ENCODE results near the gene DOCK9.

Gene DOCK9

GRCh38 chr13:98976338-98976737 is 1.5 kb downstream of the DOCK9 start:
- no peak for DNase-seq

DNA sequence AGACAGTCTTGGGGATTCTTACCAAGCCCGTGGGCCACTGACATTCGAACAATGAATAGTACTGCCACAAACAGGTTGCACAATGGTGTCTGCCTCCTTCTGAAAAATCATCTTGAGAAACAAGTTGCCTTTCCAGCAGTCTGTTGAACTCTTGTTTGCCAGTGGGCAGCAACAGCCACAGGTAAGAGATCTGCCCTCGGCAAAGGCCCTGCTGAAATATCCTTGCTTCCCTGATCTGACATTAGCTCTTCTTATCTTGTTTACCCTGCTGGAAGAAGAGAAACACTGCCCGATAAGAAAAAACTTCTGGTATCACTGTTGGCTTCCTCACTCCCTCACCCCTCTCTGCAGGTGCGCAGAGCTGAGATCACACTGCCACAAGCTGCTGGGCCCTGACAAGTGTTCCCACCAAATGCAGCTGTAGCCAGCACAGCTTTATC is 2.0 kb downstream of the DOCK9 start:
- no peak for DNase-seq

DNA sequence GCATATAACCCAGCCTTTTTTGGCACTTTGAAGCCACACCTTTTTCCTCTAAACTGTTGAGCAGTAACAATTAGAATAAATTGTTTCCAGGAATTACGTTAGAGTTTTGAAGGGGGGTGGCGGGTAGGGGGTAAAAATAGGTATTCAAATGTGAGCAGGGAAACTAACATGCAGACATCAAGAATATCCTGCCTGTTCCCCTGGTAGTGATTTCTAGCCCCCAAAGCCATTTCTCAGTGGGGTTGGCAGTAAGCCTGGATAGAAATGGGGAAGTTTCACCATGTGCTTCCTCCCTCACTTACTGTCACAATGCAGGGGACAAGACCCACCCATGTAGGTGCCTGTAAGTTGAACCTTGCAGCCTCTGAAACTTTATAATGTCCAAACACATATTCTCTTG is 3.8 kb downstream of the DOCK9 start:
- DNase-seq, result no peak

GRCh38 chr13:98972627-98973026 is 5.2 kb downstream of the DOCK9 start:
- DNase-seq, result no peak

DNA sequence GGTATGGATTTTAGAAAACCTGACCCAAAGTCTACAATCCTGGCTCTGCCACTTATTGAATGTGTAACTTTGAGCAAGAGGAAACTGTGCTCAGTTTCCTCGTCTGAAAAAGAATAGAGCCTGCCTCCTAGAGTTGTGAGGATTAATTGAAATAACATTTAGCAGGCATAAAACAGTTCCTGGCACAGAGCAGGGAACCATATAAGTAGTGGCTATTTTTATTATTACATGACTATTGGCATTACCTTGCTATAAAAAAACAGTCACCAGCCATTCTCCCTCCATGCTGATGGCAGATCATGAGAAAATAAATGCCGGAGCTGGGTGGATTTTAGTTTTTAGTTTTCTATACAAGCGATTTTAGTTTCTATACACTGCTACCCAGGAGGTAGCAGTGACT is 5.8 kb downstream of the DOCK9 start:
- DNase-seq, result no peak

- no peak for DNase-seq
These were observed 7.5 kb downstream of the DOCK9 start for GRCh38 chr13:98970330-98970729.

DNA sequence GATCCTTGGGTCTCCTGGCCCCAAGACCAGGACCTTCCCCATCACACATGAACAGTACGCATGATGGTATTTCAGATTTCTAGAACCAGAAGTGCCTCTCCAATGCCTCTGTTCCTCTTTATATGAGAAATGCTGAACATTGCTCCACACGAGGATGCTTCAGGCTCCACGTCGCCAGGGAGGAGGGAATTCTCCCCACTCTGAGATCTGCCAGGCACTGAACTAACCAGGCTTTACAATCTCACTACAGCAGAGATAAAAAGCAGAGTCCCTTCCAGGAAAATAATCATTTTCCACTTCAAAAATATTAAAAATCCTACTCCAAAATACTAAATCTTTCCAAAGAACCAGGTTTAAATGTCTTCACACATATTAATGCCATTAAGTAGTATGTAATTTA is 10.4 kb downstream of the DOCK9 start:
- DNase-seq, result no peak

GRCh38 chr13:98966019-98966418 is 11.8 kb downstream of the DOCK9 start:
- DNase-seq, result no peak

GRCh38 chr13:98965325-98965724 is 12.5 kb downstream of the DOCK9 start:
- no peak for DNase-seq

GRCh38 chr13:98963917-98964316 is 13.9 kb downstream of the DOCK9 start:
- DNase-seq, result no peak

DNA sequence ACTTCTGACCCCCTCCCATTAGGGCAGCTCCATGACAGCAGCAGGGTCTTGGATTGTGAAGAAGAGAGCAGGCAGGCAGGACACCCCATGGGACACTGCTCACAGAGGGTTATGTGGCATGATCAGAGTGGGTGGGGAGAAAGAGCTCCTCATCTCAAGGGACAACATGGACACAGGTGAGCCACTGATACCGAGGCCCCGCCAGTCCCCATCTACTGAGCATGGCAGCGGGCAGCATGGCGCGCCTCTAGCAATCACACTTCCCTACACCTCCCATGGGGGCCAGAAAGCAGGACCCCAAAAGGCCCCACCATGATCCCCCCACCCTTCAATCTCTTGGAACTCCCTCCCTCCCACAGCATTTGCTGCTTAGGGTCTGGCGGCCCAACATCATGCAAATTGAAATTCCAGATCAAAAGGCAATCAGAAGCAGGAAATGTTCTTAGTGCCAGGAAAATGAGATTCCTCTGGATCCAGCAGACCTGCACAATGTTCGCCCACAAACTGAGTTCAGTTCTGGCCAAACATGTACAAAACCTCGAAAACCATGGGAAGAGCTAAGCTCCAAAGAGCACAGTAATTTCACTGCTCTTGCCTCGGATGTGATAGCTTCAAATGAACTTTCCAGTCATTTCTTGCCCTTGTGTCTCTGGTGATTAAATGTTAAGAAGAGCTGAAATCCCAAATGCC is 14.8 kb downstream of the DOCK9 start:
- no peak for DNase-seq

GRCh38 chr13:98961503-98962105 is 16.3 kb downstream of the DOCK9 start:
- no peak for DNase-seq

- no peak for DNase-seq
These were observed 17.0 kb downstream of the DOCK9 start for GRCh38 chr13:98960606-98961502.

GRCh38 chr13:98959786-98960605 is 17.9 kb downstream of the DOCK9 start:
- no peak for DNase-seq

GRCh38 chr13:98959291-98959690 is 18.6 kb downstream of the DOCK9 start:
- DNase-seq, result no peak

DNA sequence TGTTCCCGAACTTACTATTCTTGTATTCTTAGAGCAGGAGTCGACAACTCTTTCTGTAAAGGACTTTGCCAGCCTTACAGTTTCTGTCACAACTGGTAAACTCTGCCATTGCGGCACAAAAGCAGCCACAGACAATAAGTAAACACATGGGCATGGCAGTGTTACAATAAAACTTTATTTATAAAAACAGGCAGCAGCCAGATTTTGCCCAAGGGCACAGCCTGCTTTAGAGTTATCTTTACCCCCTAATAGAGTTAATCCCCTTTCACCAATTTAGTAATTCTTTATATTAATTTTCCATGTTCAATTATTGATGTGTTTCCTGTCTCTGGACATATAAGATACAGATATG is 19.4 kb downstream of the DOCK9 start:
- DNase-seq, result no peak

- no peak for DNase-seq
These were observed 20.0 kb downstream of the DOCK9 start for GRCh38 chr13:98957731-98958442.

- no peak for DNase-seq
These were observed 22.5 kb downstream of the DOCK9 start for GRCh38 chr13:98955336-98955735.

GRCh38 chr13:98954313-98954712 is 23.6 kb downstream of the DOCK9 start:
- DNase-seq, result no peak

GRCh38 chr13:98951266-98951665 is 26.6 kb downstream of the DOCK9 start:
- DNase-seq, result no peak

DNA sequence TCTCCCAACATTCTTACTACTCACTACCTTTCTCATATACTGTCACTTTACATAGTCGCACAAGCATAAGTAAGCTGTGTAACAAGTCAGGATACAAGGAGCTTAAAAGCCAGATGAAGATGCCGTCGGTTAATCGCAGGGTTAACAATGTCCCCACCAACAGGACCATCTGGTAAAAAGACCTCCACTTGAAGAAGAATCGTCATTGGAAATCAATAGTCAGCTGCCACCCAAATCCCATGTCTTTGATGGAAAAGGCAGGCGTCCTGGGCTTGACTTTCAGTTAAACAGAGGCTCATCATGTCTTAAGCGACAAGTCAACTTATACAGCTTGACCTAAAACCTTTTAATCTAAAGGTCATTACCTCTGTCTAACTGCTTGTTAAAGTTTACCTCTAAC is 27.2 kb downstream of the DOCK9 start:
- no peak for DNase-seq

GRCh38 chr13:98947925-98948324 is 29.9 kb downstream of the DOCK9 start:
- no peak for DNase-seq

Data from SIG-M5 (cell line).